ENCODE measurements around the gene PINK1. TPM values are rescaled to one million over a fixed set of nuclear protein-coding genes. Genes with fewer than 3 reads are reported as not detected.
A peak's percentile ranks its signal among the peaks of the same experiment; 100 is the strongest.

The PINK1 gene
- total RNA-seq (60.5 and 73.2 TPM in 2 replicates), polyA plus RNA-seq (84.1 and 96.4 TPM in 2 replicates)

- no peaks in the 10 kb centered on the region for H3K9me3 ChIP-seq (ENCODE audit: low read depth)
- WGBS (ENCODE audit: low lambda C conversion rate, missing lambda C conversion rate): 2% methylated on average over 83 of the region's 93 CpGs
- peak within 1 kb of the TSS; percentile 96 for H2AFZ ChIP-seq
- no peaks in the 10 kb centered on the region for H3K27me3 ChIP-seq
- no peaks in the 10 kb centered on the region for H3K9me2 ChIP-seq (replicated peaks; ENCODE audit: insufficient read depth)
- peak within 1 kb of the TSS; percentile 81 for H3K4me3 ChIP-seq
- TF ChIP-seq EZH2phosphoT487 (IDR thresholded peaks at IDR 0.05; ENCODE audit: low read depth, severe bottlenecking, unreplicated experiment) (no peak), CTCF (IDR thresholded peaks at IDR 0.05; ENCODE audit: poor library complexity) (peak; percentile 100)
- peaks cover 6% of the 10 kb centered on the region for H4K20me1 ChIP-seq (ENCODE audit: insufficient read depth, poor library complexity, severe bottlenecking)
- no peaks in the 10 kb centered on the region for H3K36me3 ChIP-seq (replicated peaks; ENCODE audit: insufficient read depth, low read depth)
- H3K4me2 ChIP-seq: peak within 1 kb of the TSS; percentile 95
- peak within 1 kb of the TSS; percentile 96 for H3K27ac ChIP-seq
- peak; percentile 93 for DNase-seq (ENCODE audit: low spot score)
- H3K4me1 ChIP-seq (ENCODE audit: insufficient read depth): peaks cover 4% of the 10 kb centered on the region
- H3K79me2 ChIP-seq: peaks cover 5% of the 10 kb centered on the region
Measured at GRCh38 chr1:20633190-20634064, at the start of gene PINK1. PINK1 (plus strand) TSS chr1:20633458; CDS start chr1:20633549, 91 bp downstream.

DNA sequence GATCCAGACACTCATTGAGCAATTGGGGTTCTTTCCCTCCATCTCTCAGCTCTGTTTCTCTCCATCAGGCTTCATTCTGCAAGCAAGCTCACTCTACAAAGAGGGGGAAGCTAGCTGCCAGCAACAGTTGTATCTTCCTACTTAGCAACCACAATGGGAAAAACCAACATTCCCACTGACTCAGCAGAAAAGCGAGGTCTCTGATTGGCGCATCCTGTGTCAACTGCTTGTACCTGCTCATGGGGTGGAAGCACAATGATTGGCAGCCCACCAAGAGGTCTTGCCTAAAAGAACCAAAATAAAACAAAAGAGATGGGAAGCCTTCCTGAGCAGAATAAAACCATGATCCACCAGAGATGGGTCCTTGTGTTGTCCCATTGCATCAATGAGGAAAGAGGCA is 48.4 kb upstream of the PINK1 start:
- Histone ChIP-seq H3K9me3 (ENCODE audit: low read depth) (no peaks in the 10 kb centered on the region), H3K27ac (no peak overlapping the region), H3K9me2 (replicated peaks; ENCODE audit: insufficient read depth) (no peaks in the 10 kb centered on the region), H3K27me3 (peaks cover 9% of the 10 kb centered on the region), H3K4me2 (no peak overlapping the region), H3K79me2 (no peaks in the 10 kb centered on the region), H4K20me1 (ENCODE audit: insufficient read depth, poor library complexity, severe bottlenecking) (no peaks in the 10 kb centered on the region), H3K36me3 (replicated peaks; ENCODE audit: insufficient read depth, low read depth) (no peaks in the 10 kb centered on the region), H2AFZ (no peak overlapping the region), H3K4me1 (ENCODE audit: insufficient read depth) (peaks cover 11% of the 10 kb centered on the region), H3K4me3 (no peak overlapping the region)
- 93% methylated on average over 2 of the region's 2 CpGs for WGBS (ENCODE audit: low lambda C conversion rate, missing lambda C conversion rate)
- TF ChIP-seq EZH2phosphoT487 (IDR thresholded peaks at IDR 0.05; ENCODE audit: low read depth, severe bottlenecking, unreplicated experiment) (no peak), EZH2 (IDR thresholded peaks at IDR 0.05; ENCODE audit: borderline replicate concordance) (no peak), CTCF (IDR thresholded peaks at IDR 0.05; ENCODE audit: poor library complexity) (no peak)
- no peak for DNase-seq (ENCODE audit: low spot score)

- no peak overlapping the region for H3K4me2 ChIP-seq
- peaks cover 20% of the 10 kb centered on the region for H3K4me1 ChIP-seq (ENCODE audit: insufficient read depth)
- no peaks in the 10 kb centered on the region for H3K9me3 ChIP-seq (ENCODE audit: low read depth)
- no peak overlapping the region for H3K4me3 ChIP-seq
- TF ChIP-seq EZH2phosphoT487 (IDR thresholded peaks at IDR 0.05; ENCODE audit: low read depth, severe bottlenecking, unreplicated experiment) (no peak), CTCF (IDR thresholded peaks at IDR 0.05; ENCODE audit: poor library complexity) (no peak), EZH2 (IDR thresholded peaks at IDR 0.05; ENCODE audit: borderline replicate concordance) (no peak)
- H3K27ac ChIP-seq: no peak overlapping the region
- H4K20me1 ChIP-seq (ENCODE audit: insufficient read depth, poor library complexity, severe bottlenecking): no peaks in the 10 kb centered on the region
- WGBS (ENCODE audit: low lambda C conversion rate, missing lambda C conversion rate): 80% methylated on average over 9 of the region's 10 CpGs
- no peak overlapping the region for H2AFZ ChIP-seq
- H3K27me3 ChIP-seq: peaks cover 9% of the 10 kb centered on the region
- DNase-seq (ENCODE audit: low spot score): no peak
- no peaks in the 10 kb centered on the region for H3K79me2 ChIP-seq
- H3K9me2 ChIP-seq (replicated peaks; ENCODE audit: insufficient read depth): no peaks in the 10 kb centered on the region
- no peaks in the 10 kb centered on the region for H3K36me3 ChIP-seq (replicated peaks; ENCODE audit: insufficient read depth, low read depth)
Measured at GRCh38 chr1:20586953-20587660, 46.2 kb upstream of the PINK1 start.
